OCI-LY7 (cell line): ENCODE measurements around the gene GPATCH3. TPM values are rescaled to one million over a fixed set of nuclear protein-coding genes. Genes with fewer than 3 reads are reported as not detected.

Experiments
- BruUV-seq: library from RNA; stranded (reverse); fragments of 400-500 nt; replicated peaks from 2 replicates; lab custom pipeline; 2021; lab: Mats Ljungman, UMichigan
- CTCF ChIA-PET: fragments of 300-600 bp; sonication (Branson Sonifier 250); formaldehyde crosslinking; loops from one replicate; lab custom pipeline; 2022; ENCODE audit warnings: antibody characterized with exemption; ENCODE audit not compliant: unreplicated experiment; lab: Charles Lee
- POLR2A ChIA-PET: fragments of 300-600 bp; sonication (Branson Sonifier 250); formaldehyde crosslinking; loops from one replicate; lab custom pipeline; 2022; ENCODE audit warnings: antibody characterized with exemption; lab: Charles Lee
- DNase-seq: peaks from one replicate; pipeline ENCODE4 v3.0.0-alpha.2; 2015; ENCODE audit warnings: low spot score
- H2AFZ ChIP-seq: fragments of 200-600 bp; sonication (generic), shearing (Covaris generic); 2 replicates; pipeline ENCODE4 v1.6.1; 2014; ENCODE audit warnings: mild to moderate bottlenecking, antibody characterized with exemption, low read length, moderate library complexity
- H3K27ac ChIP-seq: fragments of 200-600 bp; sonication (generic); 2 replicates; pipeline ENCODE4 v1.5.1; 2014; ENCODE audit warnings: mixed run types, low read depth, mild to moderate bottlenecking, moderate library complexity, low read length, inconsistent platforms; ENCODE audit not compliant: poor library complexity, severe bottlenecking
- H3K36me3 ChIP-seq: fragments of 200-600 bp; sonication (generic); 2 replicates; pipeline ENCODE4 v1.6.1; 2014; ENCODE audit warnings: mild to moderate bottlenecking, antibody characterized with exemption, low read length, moderate library complexity, mixed read lengths; ENCODE audit not compliant: insufficient read depth
- H3K4me1 ChIP-seq: fragments of 200-600 bp; sonication (generic); 2 replicates; pipeline ENCODE4 v1.5.1; 2014; ENCODE audit warnings: mild to moderate bottlenecking, low read length; ENCODE audit not compliant: insufficient read depth, poor library complexity, severe bottlenecking
- H3K4me2 ChIP-seq: fragments of 200-600 bp; sonication (generic); 2 replicates; pipeline ENCODE4 v1.6.1; 2014; ENCODE audit warnings: mild to moderate bottlenecking, low read length
- H3K4me3 ChIP-seq: fragments of 200-600 bp; sonication (generic); 2 replicates; pipeline ENCODE4 v1.5.1; 2014; ENCODE audit warnings: mild to moderate bottlenecking, low read depth, low read length; ENCODE audit not compliant: poor library complexity, severe bottlenecking
- H3K79me2 ChIP-seq: fragments of 200-600 bp; sonication (generic); 2 replicates; pipeline ENCODE4 v1.6.1; 2016; ENCODE audit warnings: low read depth, mild to moderate bottlenecking, low read length, moderate library complexity, mixed read lengths; ENCODE audit not compliant: insufficient read depth
- H3K9me2 ChIP-seq: fragments of 200-600 bp; sonication (generic); 2 replicates; pipeline ENCODE4 v1.6.1; 2016; ENCODE audit warnings: mild to moderate bottlenecking, low read length, mixed read lengths; ENCODE audit not compliant: insufficient read depth
- H3K9me3 ChIP-seq: fragments of 200-600 bp; sonication (generic); 2 replicates; pipeline ENCODE4 v1.6.1; 2014; ENCODE audit warnings: mild to moderate bottlenecking, mixed run types, low read length, mixed read lengths
- H4K20me1 ChIP-seq: fragments of 200-600 bp; sonication (generic); 2 replicates; pipeline ENCODE4 v1.6.1; 2014; ENCODE audit warnings: mild to moderate bottlenecking, antibody characterized with exemption, low read length, moderate library complexity, mixed read lengths; ENCODE audit not compliant: insufficient read depth
- CTCF ChIP-seq: fragments of 200-600 bp; sonication (generic); conservative IDR thresholded peaks from 2 replicates; pipeline ENCODE4 v1.5.1; 2014; ENCODE audit warnings: mild to moderate bottlenecking, antibody characterized with exemption, low read length, moderate library complexity, mixed read lengths
- EZH2phosphoT487 ChIP-seq: fragments of 200-600 bp; sonication (generic); IDR thresholded peaks from 2 replicates; pipeline ENCODE4 v1.6.1; 2018; ENCODE audit warnings: low read depth, borderline replicate concordance, mild to moderate bottlenecking, mixed run types, antibody characterized with exemption, low read length, moderate library complexity, mixed read lengths
- intact Hi-C: fragments of 100-400 bp; cut with micrococcal nuclease; formaldehyde crosslinking; loops from one replicate; pipeline ENCODE4 v1.10.0; 2022; ENCODE audit not compliant: unreplicated experiment
- total RNA-seq, 2 experiments: library from RNA; depleted of rRNA in 1 of 2; stranded (reverse); fragments of >200 nt in 1 of 2; shearing (Covaris generic) in 1 of 2; gene quantifications; 2 replicates each; pipeline ENCODE4 v1.2.3, GENCODE V29; 2014 to 2022

Gene GPATCH3
- total RNA-seq, 2 experiments from 2014 or later, result 9.2 to 15.2 TPM

- Histone ChIP-seq H3K4me1 (peaks cover 16% of the 10 kb centered on the region), H3K4me2 (peak overlapping the region; percentile 83), H3K36me3 (peaks cover 12% of the 10 kb centered on the region; the same call in 1 of the 2 replicates), H2AFZ (peak overlapping the region; percentile 99), H3K9me3 (no peaks in the 10 kb centered on the region), H4K20me1 (no peaks in the 10 kb centered on the region), H3K27ac (peak overlapping the region; percentile 43), H3K79me2 (peaks cover 17% of the 10 kb centered on the region), H3K4me3 (peak overlapping the region; percentile 91), H3K9me2 (no peaks in the 10 kb centered on the region)
- DNase-seq, result no peak
- TF ChIP-seq EZH2phosphoT487, result no peak
- no peak for TF ChIP-seq CTCF
- POLR2A ChIA-PET, result interaction anchor here (0.6 to 3.4 kb wide), 9 partner anchors 8 to 360 kb away, joined by 3 to 22 read pairs (median 3); partner anchors contain the start of genes GPN2 and NUDC
- intact Hi-C loops, result no loop called here
- TSS peak; percentile 96 for BruUV-seq
- CTCF ChIA-PET, result interaction anchor here (1.0 to 1.2 kb wide), 2 partner anchors 11 to 144 kb away, joined by 3 to 4 read pairs; partner anchors contain the start of gene GPN2
Observed at GRCh38 chr1:26900815-26901511, 696 bp upstream of the GPATCH3 start.

GRCh38 chr1:26897351-26897750 lies 2.9 kb downstream of the GPATCH3 start:
- intact Hi-C loops, result no loop called here
- no peak overlapping the region for H2AFZ ChIP-seq
- POLR2A ChIA-PET, result no interaction called here
- peaks cover 41% of the 10 kb centered on the region for H3K36me3 ChIP-seq
- no peak overlapping the region for H3K27ac ChIP-seq
- CTCF ChIA-PET, result interaction anchor here (0.6 kb wide), 1 partner anchor 15 kb away, joined by 4 read pairs; no protein-coding TSS in a partner anchor
- TF ChIP-seq CTCF (no peak), EZH2phosphoT487 (no peak)
- H3K79me2 ChIP-seq, result peaks cover 17% of the 10 kb centered on the region
- H4K20me1 ChIP-seq, result no peaks in the 10 kb centered on the region
- H3K4me2 ChIP-seq, result no peak overlapping the region
- peaks cover 16% of the 10 kb centered on the region for H3K4me1 ChIP-seq
- no peak for DNase-seq
- no TSS peak for BruUV-seq
- no peaks in the 10 kb centered on the region for H3K9me3 ChIP-seq
- no peak overlapping the region for H3K4me3 ChIP-seq
- H3K9me2 ChIP-seq, result no peaks in the 10 kb centered on the region

- no TSS peak for BruUV-seq
- Histone ChIP-seq H4K20me1 (peaks cover 2% of the 10 kb centered on the region; the same call in 1 of the 2 replicates), H3K79me2 (peaks cover 15% of the 10 kb centered on the region), H3K4me3 (no peak overlapping the region), H3K4me1 (peaks cover 14% of the 10 kb centered on the region), H3K4me2 (no peak overlapping the region), H3K9me2 (no peaks in the 10 kb centered on the region), H3K36me3 (peaks cover 51% of the 10 kb centered on the region), H2AFZ (no peak overlapping the region), H3K27ac (no peak overlapping the region), H3K9me3 (no peaks in the 10 kb centered on the region)
- intact Hi-C loops, result no loop called here
- CTCF ChIA-PET, result no interaction called here
- TF ChIP-seq CTCF (no peak), EZH2phosphoT487 (no peak)
- no peak for DNase-seq
- POLR2A ChIA-PET, result interaction anchor here (0.7 kb wide), 1 partner anchor 10 kb away, joined by 4 read pairs; no protein-coding TSS in a partner anchor
Observed at GRCh38 chr1:26894263-26894662, 6.0 kb downstream of the GPATCH3 start.
